Panc1 (cell line): Measurements from ENCODE around the gene LRMDA.

Source experiments
- CTCF ChIP-seq: fragments of 450-650 bp; IDR thresholded peaks from 2 replicates; pipeline ENCODE4 v1.5.1; 2017; ENCODE audit warnings: mild to moderate bottlenecking
- TF ChIP-seq, protein P1 (sequence below), 2 experiments: IDR thresholded peaks; 2 replicates each; pipeline ENCODE4 v1.6.1; 2011 to 2012; ENCODE audit warnings: low read depth in 2 of 2, control low read depth in 1 of 2, low read length in 1 of 2, mild to moderate bottlenecking in 1 of 2, moderate library complexity in 1 of 2; ENCODE audit not compliant: insufficient read depth in 1 of 2

GRCh38 chr10:76432016-76433012 is 1000.9 kb downstream of the LRMDA start:
- TF ChIP-seq CTCF = no peak
- TF ChIP-seq, protein P1, sequence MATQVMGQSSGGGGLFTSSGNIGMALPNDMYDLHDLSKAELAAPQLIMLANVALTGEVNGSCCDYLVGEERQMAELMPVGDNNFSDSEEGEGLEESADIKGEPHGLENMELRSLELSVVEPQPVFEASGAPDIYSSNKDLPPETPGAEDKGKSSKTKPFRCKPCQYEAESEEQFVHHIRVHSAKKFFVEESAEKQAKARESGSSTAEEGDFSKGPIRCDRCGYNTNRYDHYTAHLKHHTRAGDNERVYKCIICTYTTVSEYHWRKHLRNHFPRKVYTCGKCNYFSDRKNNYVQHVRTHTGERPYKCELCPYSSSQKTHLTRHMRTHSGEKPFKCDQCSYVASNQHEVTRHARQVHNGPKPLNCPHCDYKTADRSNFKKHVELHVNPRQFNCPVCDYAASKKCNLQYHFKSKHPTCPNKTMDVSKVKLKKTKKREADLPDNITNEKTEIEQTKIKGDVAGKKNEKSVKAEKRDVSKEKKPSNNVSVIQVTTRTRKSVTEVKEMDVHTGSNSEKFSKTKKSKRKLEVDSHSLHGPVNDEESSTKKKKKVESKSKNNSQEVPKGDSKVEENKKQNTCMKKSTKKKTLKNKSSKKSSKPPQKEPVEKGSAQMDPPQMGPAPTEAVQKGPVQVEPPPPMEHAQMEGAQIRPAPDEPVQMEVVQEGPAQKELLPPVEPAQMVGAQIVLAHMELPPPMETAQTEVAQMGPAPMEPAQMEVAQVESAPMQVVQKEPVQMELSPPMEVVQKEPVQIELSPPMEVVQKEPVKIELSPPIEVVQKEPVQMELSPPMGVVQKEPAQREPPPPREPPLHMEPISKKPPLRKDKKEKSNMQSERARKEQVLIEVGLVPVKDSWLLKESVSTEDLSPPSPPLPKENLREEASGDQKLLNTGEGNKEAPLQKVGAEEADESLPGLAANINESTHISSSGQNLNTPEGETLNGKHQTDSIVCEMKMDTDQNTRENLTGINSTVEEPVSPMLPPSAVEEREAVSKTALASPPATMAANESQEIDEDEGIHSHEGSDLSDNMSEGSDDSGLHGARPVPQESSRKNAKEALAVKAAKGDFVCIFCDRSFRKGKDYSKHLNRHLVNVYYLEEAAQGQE (IDR thresholded peaks at IDR 0.05; ENCODE audit: insufficient read depth in 1 of 2, low read depth in 2 of 2, low read length in 1 of 2) = no peak
